Endothelial cell of umbilical vein (primary cell): ENCODE data around the gene SLC45A1.

Experiments used
- EZH2 ChIP-seq: IDR thresholded peaks from 2 replicates; pipeline ENCODE4 v1.6.1; 2012; ENCODE audit warnings: borderline replicate concordance, low read depth, mild to moderate bottlenecking, moderate library complexity, low read length, inconsistent platforms; ENCODE audit not compliant: severe bottlenecking
- FOS ChIP-seq: IDR thresholded peaks from 2 replicates; pipeline ENCODE4 v1.6.1; 2011; ENCODE audit warnings: mild to moderate bottlenecking, low read length, moderate library complexity, borderline replicate concordance; ENCODE audit not compliant: insufficient read depth
- MAX ChIP-seq: IDR thresholded peaks from 2 replicates; pipeline ENCODE4 v1.6.1; 2011; ENCODE audit not compliant: insufficient read depth, insufficient read length
- POLR2A ChIP-seq: IDR thresholded peaks from 2 replicates; pipeline ENCODE4 v1.6.1; 2012; ENCODE audit warnings: low read depth, mild to moderate bottlenecking, control low read depth, low read length
- POLR2AphosphoS5 ChIP-seq: IDR thresholded peaks from 2 replicates; pipeline ENCODE4 v1.6.1; 2012; ENCODE audit warnings: low read depth, mild to moderate bottlenecking, control low read depth, low read length, moderate library complexity; ENCODE audit not compliant: insufficient read depth
- TF ChIP-seq, protein P1 (sequence below), 2 donors: IDR thresholded peaks; 1 replicate in 1 of 2; 2 replicates in 1 of 2; pipeline ENCODE4 v1.5.1; 2011; ENCODE audit warnings: low read length in 2 of 2, mild to moderate bottlenecking in 2 of 2, moderate library complexity in 2 of 2, control low read depth in 1 of 2, inconsistent platforms in 1 of 2, low read depth in 1 of 2; ENCODE audit not compliant: insufficient read depth in 1 of 2; ENCODE audit errors: extremely low read depth in 1 of 2

- TF ChIP-seq, protein P1, sequence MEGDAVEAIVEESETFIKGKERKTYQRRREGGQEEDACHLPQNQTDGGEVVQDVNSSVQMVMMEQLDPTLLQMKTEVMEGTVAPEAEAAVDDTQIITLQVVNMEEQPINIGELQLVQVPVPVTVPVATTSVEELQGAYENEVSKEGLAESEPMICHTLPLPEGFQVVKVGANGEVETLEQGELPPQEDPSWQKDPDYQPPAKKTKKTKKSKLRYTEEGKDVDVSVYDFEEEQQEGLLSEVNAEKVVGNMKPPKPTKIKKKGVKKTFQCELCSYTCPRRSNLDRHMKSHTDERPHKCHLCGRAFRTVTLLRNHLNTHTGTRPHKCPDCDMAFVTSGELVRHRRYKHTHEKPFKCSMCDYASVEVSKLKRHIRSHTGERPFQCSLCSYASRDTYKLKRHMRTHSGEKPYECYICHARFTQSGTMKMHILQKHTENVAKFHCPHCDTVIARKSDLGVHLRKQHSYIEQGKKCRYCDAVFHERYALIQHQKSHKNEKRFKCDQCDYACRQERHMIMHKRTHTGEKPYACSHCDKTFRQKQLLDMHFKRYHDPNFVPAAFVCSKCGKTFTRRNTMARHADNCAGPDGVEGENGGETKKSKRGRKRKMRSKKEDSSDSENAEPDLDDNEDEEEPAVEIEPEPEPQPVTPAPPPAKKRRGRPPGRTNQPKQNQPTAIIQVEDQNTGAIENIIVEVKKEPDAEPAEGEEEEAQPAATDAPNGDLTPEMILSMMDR (IDR thresholded peaks at IDR 0.05; ENCODE audit: extremely low read depth in 1 of 2, insufficient read depth in 1 of 2, low read depth in 1 of 2, low read length in 2 of 2): no peak
- no peak for TF ChIP-seq POLR2A
- no peak for TF ChIP-seq POLR2AphosphoS5
- no peak for TF ChIP-seq FOS
- TF ChIP-seq MAX: no peak
- TF ChIP-seq EZH2: no peak
These were observed 61.7 kb downstream of the SLC45A1 start for GRCh38 chr1:8379513-8380186.
